ENCODE data around the gene KRTAP20-2.

KRTAP20-2 gene

DNA sequence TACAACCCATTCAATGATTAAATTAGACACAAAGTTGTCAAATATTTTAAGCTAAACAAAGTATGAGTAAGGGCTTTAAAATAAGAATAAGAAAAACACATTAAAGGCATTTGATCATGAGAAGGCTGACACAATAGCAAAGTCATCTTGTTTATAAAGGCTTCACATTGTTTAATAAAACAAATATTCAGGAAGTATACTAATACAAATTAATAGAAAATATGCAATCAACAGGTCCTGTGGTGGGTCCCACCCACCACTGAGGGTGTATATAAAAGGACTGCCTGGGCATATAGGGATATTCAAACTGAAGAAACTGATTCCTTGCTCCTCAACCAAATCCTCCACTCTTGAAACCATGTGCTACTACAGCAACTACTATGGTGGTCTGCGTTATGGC is at the start of gene KRTAP20-2:
Gene KRTAP20-2, plus strand, starts transcription at position 301 of the 400 bp plus-strand sequence. Its CDS starts 58 bp downstream, at position 359.
- ChIA-PET CTCF (no interaction called here), POLR2A (ENCODE audit: low non-redundant PET) (no interaction called here)
- no peak within 1 kb of the TSS for H3K27ac ChIP-seq
- TF ChIP-seq CTCF (conservative IDR thresholded peaks at IDR 0.05; ENCODE audit: low read depth), result no peak
- DNase-seq (ENCODE audit: low spot score), result no peak

- ChIA-PET CTCF (no interaction called here), POLR2A (ENCODE audit: low non-redundant PET) (no interaction called here)
- H3K27ac ChIP-seq, result no peak within 1 kb of the TSS
- no peak for TF ChIP-seq CTCF (conservative IDR thresholded peaks at IDR 0.05; ENCODE audit: low read depth)
- DNase-seq (ENCODE audit: low spot score), result no peak
Observed at GRCh38 chr21:30590297-30590696, 44.7 kb upstream of the KRTAP20-2 start, which contains the start of gene KRTAP22-2. Gene KRTAP22-2 (minus strand): TSS chr21:30590397.

DNA sequence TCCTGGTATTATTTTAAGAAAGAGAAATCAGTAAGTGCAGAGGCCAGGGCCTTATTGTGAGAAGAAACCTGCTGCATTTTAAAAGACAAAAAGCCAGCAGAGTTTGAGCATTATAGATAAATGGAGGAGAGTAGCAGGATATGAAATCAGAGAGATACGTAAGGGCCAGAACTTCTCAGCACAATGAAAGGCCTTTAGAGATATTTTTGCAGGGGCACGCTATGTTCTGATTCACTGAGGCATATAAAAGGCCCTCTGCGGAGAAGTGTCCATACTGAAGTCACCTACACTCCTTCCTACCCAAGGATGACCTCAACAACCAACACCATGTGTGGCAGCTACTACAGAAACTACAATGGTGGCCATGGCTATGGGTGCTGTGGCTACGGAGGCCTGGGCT is 42.9 kb upstream of the KRTAP20-2 start, which contains the start of gene KRTAP6-3:
Gene KRTAP6-3, plus strand, starts transcription at position 301 of the 400 bp plus-strand sequence. Its CDS starts 6 bp downstream, at position 307.
- CTCF ChIA-PET, result no interaction called here
- no peak within 1 kb of the TSS for H3K27ac ChIP-seq
- POLR2A ChIA-PET (ENCODE audit: low non-redundant PET), result no interaction called here
- no peak for DNase-seq (ENCODE audit: low spot score)
- no peak for TF ChIP-seq CTCF (conservative IDR thresholded peaks at IDR 0.05; ENCODE audit: low read depth)

DNA sequence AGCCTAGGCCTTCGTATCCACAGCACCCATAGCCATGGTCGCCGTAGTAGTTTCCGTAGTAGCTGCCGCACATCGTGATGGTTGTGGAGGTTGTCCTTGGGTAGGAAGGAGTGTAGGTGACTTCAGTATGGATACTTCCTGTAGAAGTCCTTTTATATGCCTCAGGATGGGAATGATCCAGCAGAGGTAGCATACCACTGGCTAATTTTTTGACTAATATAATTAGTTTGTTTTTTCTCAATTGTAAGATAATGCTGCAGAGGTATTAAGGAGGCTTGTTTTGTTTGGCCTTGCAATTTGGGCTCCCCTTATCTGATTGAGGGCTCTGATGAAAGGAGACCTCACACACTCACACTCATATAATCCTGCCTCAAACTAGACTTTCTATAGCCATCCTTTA is 36.2 kb upstream of the KRTAP20-2 start, which contains the start of gene KRTAP6-2:
Gene KRTAP6-2, minus strand, starts transcription at position 101 of the 400 bp plus-strand sequence. Its CDS starts 28 bp downstream, at position 73.
- ChIA-PET CTCF (no interaction called here), POLR2A (ENCODE audit: low non-redundant PET) (no interaction called here)
- no peak within 1 kb of the TSS for H3K27ac ChIP-seq
- no peak for DNase-seq (ENCODE audit: low spot score)
- TF ChIP-seq CTCF (conservative IDR thresholded peaks at IDR 0.05; ENCODE audit: low read depth), result no peak

DNA sequence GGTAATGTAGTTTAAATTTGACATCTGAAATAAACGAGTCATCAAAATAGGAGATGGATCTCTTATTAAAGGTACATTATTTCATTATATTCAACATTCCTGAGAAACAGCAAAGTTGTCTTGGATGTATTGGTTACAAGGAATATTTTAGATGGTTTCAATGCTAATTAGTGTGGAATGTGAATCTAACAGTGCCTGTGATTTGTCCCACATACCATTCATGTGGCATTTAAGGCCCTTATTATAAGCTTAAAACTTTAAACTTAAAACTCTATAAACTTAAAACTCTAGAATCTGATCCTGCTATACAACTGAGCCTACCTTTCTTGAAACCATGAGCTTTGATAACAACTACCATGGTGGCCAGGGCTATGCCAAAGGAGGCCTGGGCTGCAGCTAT is 34.2 kb upstream of the KRTAP20-2 start, which contains the start of gene KRTAP22-1:
Gene KRTAP22-1, plus strand, starts transcription at position 301 of the 400 bp plus-strand sequence.
- H3K27ac ChIP-seq, result no peak within 1 kb of the TSS
- POLR2A ChIA-PET (ENCODE audit: low non-redundant PET), result no interaction called here
- DNase-seq (ENCODE audit: low spot score), result no peak
- TF ChIP-seq CTCF (conservative IDR thresholded peaks at IDR 0.05; ENCODE audit: low read depth), result no peak
- CTCF ChIA-PET, result interaction anchor here (0.8 kb wide), 1 partner anchor 43 kb away, joined by 3 read pairs; no protein-coding TSS in a partner anchor

DNA sequence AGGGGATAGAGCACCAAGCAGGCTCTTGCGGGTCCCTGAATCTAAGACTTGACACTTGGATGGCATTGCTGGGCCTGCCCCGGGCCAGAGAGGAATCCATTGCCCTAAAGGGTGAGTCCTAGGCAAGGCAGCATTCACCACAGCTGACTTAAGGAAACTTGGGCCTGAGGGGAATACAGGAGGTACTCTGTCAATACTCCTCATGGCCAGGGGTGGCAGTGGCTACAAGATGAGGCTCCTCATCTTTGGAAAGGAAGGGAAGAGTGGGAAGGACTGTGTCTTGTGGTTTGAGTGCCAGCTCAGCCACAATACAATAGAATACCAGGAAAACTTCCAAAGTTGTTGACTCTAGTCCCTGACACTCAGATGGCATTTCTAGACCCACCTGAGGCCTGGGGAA is 29.0 kb upstream of the KRTAP20-2 start:
- DNase-seq (ENCODE audit: low spot score), result no peak
- H3K27ac ChIP-seq, result no peak overlapping the region
- ChIA-PET CTCF (interaction anchor here (0.7 kb wide), 1 partner anchor 381 kb away, joined by 4 read pairs; no protein-coding TSS in a partner anchor), POLR2A (ENCODE audit: low non-redundant PET) (no interaction called here)
- TF ChIP-seq CTCF (conservative IDR thresholded peaks at IDR 0.05; ENCODE audit: low read depth), result no peak

Data from RWPE1 (cell line).